A549 (cell line): ENCODE data around the gene EOMES. TPM values are rescaled to one million over a fixed set of nuclear protein-coding genes. Genes with fewer than 3 reads are reported as not detected.
A peak's percentile ranks its signal among the peaks of the same experiment; 100 is the strongest.

Experiments used
- ATAC-seq, 2 experiments: fragments of 200-7000 bp in 1 of 2; fragments of >200 bp in 1 of 2; cut with Nextera tagmentation in 1 of 2; cut with Tn5 transposase in 1 of 2; 3 replicates each; pipeline versions ENCODE4 v1.8.0 to v1.9.1; 2018 to 2020; ENCODE audit warnings: mild to moderate bottlenecking in 1 of 2, moderate library complexity in 1 of 2
- CTCF ChIA-PET: fragments of 300-600 bp; sonication (Branson Sonifier 250); formaldehyde crosslinking; extraction: SDS; loops from one replicate; lab custom pipeline; 2021; ENCODE audit warnings: antibody characterized with exemption, inconsistent platforms; lab: Yijun Ruan, JAX
- POLR2A ChIA-PET: fragments of 350-600 bp; formaldehyde crosslinking; extraction: SDS; loops from one replicate; lab custom pipeline; 2021; ENCODE audit warnings: antibody characterized with exemption, inconsistent platforms; lab: Yijun Ruan, JAX
- DNase-seq, 2 experiments: peaks; one replicate each; pipeline versions ENCODE4 v3.0.0 to v3.0.0-alpha.2; 2011 to 2016; ENCODE audit warnings: low read depth in 1 of 2, low spot score in 1 of 2
- FAIRE-seq: peaks from 2 replicates; lab custom pipeline; 2011; peaks lifted over from hg19 to GRCh38; lab: Jason Lieb, UNC
- H3K27ac ChIP-seq, 2 experiments: fragments of >200 bp; sonication (Bioruptor Twin); formaldehyde crosslinking; 3 replicates each; pipeline ENCODE4 v1.5.1; 2016 to 2017
- H3K4me1 ChIP-seq: fragments of >200 bp; sonication (Bioruptor Twin); formaldehyde crosslinking; 3 replicates; pipeline ENCODE4 v1.6.1; 2016
- H3K4me2 ChIP-seq: fragments of >200 bp; sonication (Bioruptor Twin); formaldehyde crosslinking; 3 replicates; pipeline ENCODE4 v1.6.1; 2016
- H3K4me3 ChIP-seq: fragments of >200 bp; sonication (Bioruptor Twin); formaldehyde crosslinking; 3 replicates; pipeline ENCODE4 v1.5.1; 2016
- H3K9me3 ChIP-seq: fragments of >200 bp; sonication (Bioruptor Twin); formaldehyde crosslinking; 3 replicates; pipeline ENCODE4 v1.6.1; 2016
- BHLHE40 ChIP-seq: IDR thresholded peaks from 2 replicates; pipeline ENCODE4 v1.6.1; 2012; ENCODE audit warnings: low read depth, low read length, inconsistent platforms
- CBX2 ChIP-seq: fragments of 200-600 bp; sonication (generic); IDR thresholded peaks from 2 replicates; pipeline ENCODE4 v1.6.1; 2016; ENCODE audit warnings: low read depth, mild to moderate bottlenecking, borderline replicate concordance
- CEBPB ChIP-seq, 2 experiments: fragments of >200 bp in 1 of 2; sonication (Bioruptor Twin) in 1 of 2; formaldehyde crosslinking in 1 of 2; IDR thresholded peaks; 2 replicates each; pipeline ENCODE4 v1.6.1; 2012 to 2016
- CHD2 ChIP-seq: fragments of 150-350 bp; IDR thresholded peaks from 2 replicates; pipeline ENCODE4 v1.6.1; 2014; ENCODE audit warnings: low read length; ENCODE audit not compliant: partially characterized antibody
- EHF ChIP-seq: fragments of 250-450 bp; sonication (Bioruptor Pico); IDR thresholded peaks from 2 replicates; pipeline ENCODE4 v1.5.0; 2020; ENCODE audit warnings: mild to moderate bottlenecking
- EHMT2 ChIP-seq: fragments of 200-600 bp; sonication (generic); IDR thresholded peaks from 2 replicates; pipeline ENCODE4 v1.6.1; 2016; ENCODE audit warnings: antibody characterized with exemption, low read depth, mild to moderate bottlenecking, moderate library complexity
- FOXS1 ChIP-seq: fragments of 250-450 bp; sonication (Bioruptor Pico); IDR thresholded peaks from 2 replicates; pipeline ENCODE4 v1.5.0; 2020; ENCODE audit warnings: mild to moderate bottlenecking, moderate library complexity
- HDAC2 ChIP-seq: fragments of 200-600 bp; sonication (generic); IDR thresholded peaks from 2 replicates; pipeline ENCODE4 v1.6.1; 2016
- HOXB13 ChIP-seq: fragments of 250-450 bp; sonication (Bioruptor Pico); IDR thresholded peaks from 2 replicates; pipeline ENCODE4 v1.5.0; 2020; ENCODE audit warnings: low read depth, mild to moderate bottlenecking, moderate library complexity
- HOXB5 ChIP-seq: fragments of 250-450 bp; sonication (Bioruptor Pico); IDR thresholded peaks from 2 replicates; pipeline ENCODE4 v1.5.0; 2020; ENCODE audit warnings: mild to moderate bottlenecking, moderate library complexity
- JUNB ChIP-seq: fragments of >200 bp; sonication (Bioruptor Twin); formaldehyde crosslinking; IDR thresholded peaks from 2 replicates; pipeline ENCODE4 v1.6.1; 2016
- KDM5A ChIP-seq: fragments of 200-600 bp; sonication (generic); IDR thresholded peaks from 2 replicates; pipeline ENCODE4 v1.6.1; 2016; ENCODE audit warnings: antibody characterized with exemption, mild to moderate bottlenecking
- MAFK ChIP-seq: fragments of 450-650 bp; IDR thresholded peaks from 2 replicates; pipeline ENCODE4 v1.6.1; 2014; ENCODE audit not compliant: partially characterized antibody
- NPAS2 ChIP-seq: fragments of 250-450 bp; sonication (Bioruptor Pico); IDR thresholded peaks from 2 replicates; pipeline ENCODE4 v1.8.0; 2022; ENCODE audit warnings: mild to moderate bottlenecking, moderate library complexity, borderline replicate concordance
- NR3C1 ChIP-seq: fragments of >200 bp; sonication (Bioruptor Twin); formaldehyde crosslinking; IDR thresholded peaks from 3 replicates; pipeline ENCODE4 v1.6.1; 2017
- POLR2AphosphoS2 ChIP-seq: conservative IDR thresholded peaks from 2 replicates; pipeline ENCODE4 v1.6.1; 2012; ENCODE audit warnings: low read length, improper control_type of control experiment, inconsistent platforms
- RAD21 ChIP-seq, 2 experiments: fragments of >200 bp in 1 of 2; sonication (Bioruptor Twin) in 1 of 2; formaldehyde crosslinking in 1 of 2; IDR thresholded peaks in 1 of 2; conservative IDR thresholded peaks in 1 of 2; 2 replicates in 1 of 2; 3 replicates in 1 of 2; pipeline ENCODE4 v1.6.1; 2012 to 2018; ENCODE audit warnings: inconsistent platforms in 1 of 2
- RARB ChIP-seq: fragments of 250-450 bp; sonication (Bioruptor Pico); IDR thresholded peaks from 2 replicates; pipeline ENCODE4 v1.8.0; 2021; ENCODE audit warnings: mild to moderate bottlenecking, moderate library complexity
- RCOR1 ChIP-seq: fragments of 150-350 bp; IDR thresholded peaks from 2 replicates; pipeline ENCODE4 v1.6.1; 2014; ENCODE audit warnings: antibody characterized with exemption, low read length, low read depth
- RNF2 ChIP-seq: fragments of 200-600 bp; sonication (generic); IDR thresholded peaks from 2 replicates; pipeline ENCODE4 v1.6.1; 2016; ENCODE audit warnings: low read depth, mild to moderate bottlenecking, antibody characterized with exemption, moderate library complexity, borderline replicate concordance
- SMC3 ChIP-seq: fragments of >200 bp; sonication (Bioruptor Twin); formaldehyde crosslinking; IDR thresholded peaks from 3 replicates; pipeline ENCODE4 v1.6.1; 2018; ENCODE audit warnings: inconsistent platforms
- SREBF2 ChIP-seq: fragments of 450-650 bp; IDR thresholded peaks from 2 replicates; pipeline ENCODE4 v1.6.1; 2014; ENCODE audit warnings: mild to moderate bottlenecking, moderate library complexity
- TFCP2L1 ChIP-seq: fragments of 250-450 bp; sonication (Bioruptor Pico); IDR thresholded peaks from 2 replicates; pipeline ENCODE4 v1.5.0; 2021; ENCODE audit warnings: mild to moderate bottlenecking
- TP53 ChIP-seq: fragments of 250-450 bp; sonication (Bioruptor Pico); IDR thresholded peaks from 2 replicates; pipeline ENCODE4 v1.5.0; 2021; ENCODE audit warnings: mild to moderate bottlenecking, moderate library complexity
- ZFP36 ChIP-seq: fragments of 450-650 bp; IDR thresholded peaks from 2 replicates; pipeline ENCODE4 v1.6.1; 2014; ENCODE audit warnings: borderline replicate concordance; ENCODE audit not compliant: partially characterized antibody
- ZNF302 ChIP-seq: fragments of 250-450 bp; sonication (Bioruptor Pico); IDR thresholded peaks from 2 replicates; pipeline ENCODE4 v1.9.0; 2021; ENCODE audit warnings: inconsistent platforms, mild to moderate bottlenecking, moderate library complexity
- WGBS: methylation state at CpG from one replicate; pipeline ENCODE4 v1.1.6; 2017; ENCODE audit errors: missing lambda C conversion rate; 5-methylcytosine and 5-hydroxymethylcytosine counted together
- polyA minus RNA-seq: library from RNA; depleted of rRNA, polyadenylated mRNA; stranded (reverse); fragments of >200 nt; gene quantifications from 2 replicates; pipeline ENCODE4 v1.2.3, GENCODE V29; 2011; rRNA and poly(A)+ RNA removed
- polyA plus RNA-seq, 4 experiments: library from polyadenylated mRNA; depleted of rRNA in 3 of 4; stranded (reverse); fragments of >200 nt; fragmentation: RNase III in 1 of 4; extraction: RNeasy Plus Mini Kit Qiagen cat#74134 plus additional on column Dnase treatment in 1 of 4; gene quantifications; 2 replicates in 3 of 4; 3 replicates in 1 of 4; pipeline ENCODE4 v1.2.3, GENCODE V29; 2011 to 2017
- TF ChIP-seq, protein P1 (sequence below): fragments of 250-450 bp; sonication (Bioruptor Pico); IDR thresholded peaks from 2 replicates; pipeline ENCODE4 v1.5.0; 2021; ENCODE audit warnings: mild to moderate bottlenecking, moderate library complexity, borderline replicate concordance
- TF ChIP-seq, protein P2 (sequence below): fragments of 200-600 bp; sonication (generic); IDR thresholded peaks from 2 replicates; pipeline ENCODE4 v1.6.1; 2016; ENCODE audit warnings: antibody characterized with exemption, mild to moderate bottlenecking, moderate library complexity
- TF ChIP-seq, protein P3 (sequence below): fragments of >200 bp; sonication (Bioruptor Twin); formaldehyde crosslinking; IDR thresholded peaks from 3 replicates; pipeline ENCODE4 v1.5.1; 2016
- TF ChIP-seq, protein P4 (sequence below): IDR thresholded peaks from 2 replicates; pipeline ENCODE4 v1.6.1; 2012; ENCODE audit warnings: low read depth, borderline replicate concordance
- TF ChIP-seq, protein P5 (sequence below): IDR thresholded peaks from 2 replicates; pipeline ENCODE4 v1.6.1; 2012

Gene EOMES
- polyA plus RNA-seq (2011; rRNA removed) = 1.2 and 1.6 TPM in 2 replicates
- polyA plus RNA-seq (2012; cell fraction: cytosol; rRNA removed) = 0.57 and 0.74 TPM in 2 replicates
- polyA plus RNA-seq (2012; cell fraction: nucleus; rRNA removed) = 0.72 and 0.87 TPM in 2 replicates
- 0.74 to 1.0 TPM (median 0.84 TPM) in 3 replicates for polyA plus RNA-seq (2017; fragmentation: RNase III; extraction: RNeasy Plus Mini Kit Qiagen cat#74134 plus additional on column Dnase treatment)
- polyA minus RNA-seq = 0.83 and 1.7 TPM in 2 replicates

DNA sequence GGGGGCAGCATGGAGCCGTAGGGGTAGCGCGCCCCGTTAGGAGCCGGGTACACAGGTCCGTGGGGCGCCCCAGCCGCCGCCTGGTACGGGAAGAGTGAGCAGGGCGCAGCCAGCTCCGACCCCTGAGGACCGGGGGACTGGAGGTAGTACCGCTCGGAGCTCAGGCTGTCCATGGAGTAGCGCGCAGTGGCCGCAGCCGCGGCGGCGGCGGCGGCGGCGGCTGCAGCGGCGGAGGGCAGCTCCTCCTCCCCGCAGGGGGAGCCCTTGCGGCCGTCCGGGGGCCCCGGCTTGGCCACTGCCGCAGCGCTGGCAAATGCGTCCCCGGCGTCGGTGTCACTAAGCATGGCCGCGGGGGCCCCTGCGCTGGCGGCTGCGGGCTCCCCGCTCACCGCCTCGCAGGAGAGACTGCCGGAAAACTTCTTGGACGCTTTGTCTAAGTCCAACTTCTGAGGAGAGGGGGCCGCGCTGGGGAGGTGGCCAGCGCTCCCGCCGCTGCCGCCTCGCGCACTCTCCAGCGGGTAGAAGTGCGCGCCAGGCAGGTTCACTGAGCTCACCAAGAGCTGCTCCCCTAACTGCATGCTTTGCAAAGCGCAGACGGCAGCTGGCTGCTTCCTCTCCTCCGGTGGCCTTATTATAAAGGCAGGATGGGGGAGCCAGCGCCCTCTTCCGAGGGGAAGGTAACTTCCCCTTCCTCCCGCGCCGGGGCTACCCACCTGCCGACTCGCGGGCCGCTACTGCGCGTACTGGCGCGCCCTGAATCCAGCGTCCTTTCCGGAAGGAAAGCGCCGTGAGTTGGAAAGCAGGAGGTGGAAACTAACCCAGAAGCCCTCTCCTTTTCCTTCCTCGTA lies at the start of gene EOMES:
TSS of gene EOMES (minus strand) at position 607 of the 848 bp plus-strand sequence. CDS start at position 578, 29 bp downstream.
- CTCF ChIA-PET = interaction anchor here (0.6 to 6.1 kb wide), 73 partner anchors 10 to 963 kb away, joined by 3 to 74 read pairs (median 4); partner anchors contain the start of genes AZI2 and ZCWPW2
- ATAC-seq = peak; percentile 88 to 92
- Histone ChIP-seq H3K4me2 (peak within 1 kb of the TSS; percentile 95), H3K4me3 (peak within 1 kb of the TSS; percentile 58), H3K9me3 (no peaks in the 10 kb centered on the region), H3K27ac (peak within 1 kb of the TSS; percentile 77 to 94), H3K4me1 (peaks cover 4% of the 10 kb centered on the region; the same call in 2 of the 3 replicates)
- DNase-seq = peak; percentile 86 to 89
- no peak for FAIRE-seq
- POLR2A ChIA-PET = interaction anchor here (0.6 to 2.3 kb wide), 7 partner anchors 9 to 627 kb away, joined by 3 to 15 read pairs (median 5); partner anchors contain the start of genes AZI2, CMC1 and ZCWPW2
- WGBS = 0% methylated on average over 22 of the region's 81 CpGs
- TF ChIP-seq POLR2AphosphoS2 (no peak), FOXS1 (CRISPR knock-in tag) (no peak), EHMT2 (no peak), SMC3 (peak; percentile 84), CEBPB (IDR thresholded peaks at IDR 0.05) (no peak), CHD2 (no peak), CBX2 (no peak), NPAS2 (CRISPR knock-in tag) (no peak), MAFK (no peak), ZNF302 (CRISPR knock-in tag) (no peak), HOXB5 (no peak), RCOR1 (no peak), SREBF2 (no peak), NR3C1 (no peak), HDAC2 (peak; percentile 100), RARB (CRISPR knock-in tag) (no peak), BHLHE40 (no peak), KDM5A (peak; percentile 3; the same call in 1 of the 2 replicates), RNF2 (no peak), HOXB13 (CRISPR knock-in tag) (no peak), EHF (no peak), TFCP2L1 (CRISPR knock-in tag) (no peak), RAD21 (conservative IDR thresholded peaks at IDR 0.05 in 1 of 2, IDR thresholded peaks at IDR 0.05 in 1 of 2) (peak; percentile 48 to 85; a peak in 4 of 5 replicates), ZFP36 (no peak), JUNB (no peak), TP53 (CRISPR knock-in tag) (no peak)
- TF ChIP-seq, protein P1, sequence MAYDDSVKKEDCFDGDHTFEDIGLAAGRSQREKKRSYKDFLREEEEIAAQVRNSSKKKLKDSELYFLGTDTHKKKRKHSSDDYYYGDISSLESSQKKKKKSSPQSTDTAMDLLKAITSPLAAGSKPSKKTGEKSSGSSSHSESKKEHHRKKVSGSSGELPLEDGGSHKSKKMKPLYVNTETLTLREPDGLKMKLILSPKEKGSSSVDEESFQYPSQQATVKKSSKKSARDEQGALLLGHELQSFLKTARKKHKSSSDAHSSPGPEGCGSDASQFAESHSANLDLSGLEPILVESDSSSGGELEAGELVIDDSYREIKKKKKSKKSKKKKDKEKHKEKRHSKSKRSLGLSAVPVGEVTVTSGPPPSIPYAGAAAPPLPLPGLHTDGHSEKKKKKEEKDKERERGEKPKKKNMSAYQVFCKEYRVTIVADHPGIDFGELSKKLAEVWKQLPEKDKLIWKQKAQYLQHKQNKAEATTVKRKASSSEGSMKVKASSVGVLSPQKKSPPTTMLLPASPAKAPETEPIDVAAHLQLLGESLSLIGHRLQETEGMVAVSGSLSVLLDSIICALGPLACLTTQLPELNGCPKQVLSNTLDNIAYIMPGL (CRISPR knock-in tag) = no peak; the same call in 1 of the 2 replicates
- TF ChIP-seq, protein P2, sequence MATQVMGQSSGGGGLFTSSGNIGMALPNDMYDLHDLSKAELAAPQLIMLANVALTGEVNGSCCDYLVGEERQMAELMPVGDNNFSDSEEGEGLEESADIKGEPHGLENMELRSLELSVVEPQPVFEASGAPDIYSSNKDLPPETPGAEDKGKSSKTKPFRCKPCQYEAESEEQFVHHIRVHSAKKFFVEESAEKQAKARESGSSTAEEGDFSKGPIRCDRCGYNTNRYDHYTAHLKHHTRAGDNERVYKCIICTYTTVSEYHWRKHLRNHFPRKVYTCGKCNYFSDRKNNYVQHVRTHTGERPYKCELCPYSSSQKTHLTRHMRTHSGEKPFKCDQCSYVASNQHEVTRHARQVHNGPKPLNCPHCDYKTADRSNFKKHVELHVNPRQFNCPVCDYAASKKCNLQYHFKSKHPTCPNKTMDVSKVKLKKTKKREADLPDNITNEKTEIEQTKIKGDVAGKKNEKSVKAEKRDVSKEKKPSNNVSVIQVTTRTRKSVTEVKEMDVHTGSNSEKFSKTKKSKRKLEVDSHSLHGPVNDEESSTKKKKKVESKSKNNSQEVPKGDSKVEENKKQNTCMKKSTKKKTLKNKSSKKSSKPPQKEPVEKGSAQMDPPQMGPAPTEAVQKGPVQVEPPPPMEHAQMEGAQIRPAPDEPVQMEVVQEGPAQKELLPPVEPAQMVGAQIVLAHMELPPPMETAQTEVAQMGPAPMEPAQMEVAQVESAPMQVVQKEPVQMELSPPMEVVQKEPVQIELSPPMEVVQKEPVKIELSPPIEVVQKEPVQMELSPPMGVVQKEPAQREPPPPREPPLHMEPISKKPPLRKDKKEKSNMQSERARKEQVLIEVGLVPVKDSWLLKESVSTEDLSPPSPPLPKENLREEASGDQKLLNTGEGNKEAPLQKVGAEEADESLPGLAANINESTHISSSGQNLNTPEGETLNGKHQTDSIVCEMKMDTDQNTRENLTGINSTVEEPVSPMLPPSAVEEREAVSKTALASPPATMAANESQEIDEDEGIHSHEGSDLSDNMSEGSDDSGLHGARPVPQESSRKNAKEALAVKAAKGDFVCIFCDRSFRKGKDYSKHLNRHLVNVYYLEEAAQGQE = no peak
- TF ChIP-seq, protein P3, sequence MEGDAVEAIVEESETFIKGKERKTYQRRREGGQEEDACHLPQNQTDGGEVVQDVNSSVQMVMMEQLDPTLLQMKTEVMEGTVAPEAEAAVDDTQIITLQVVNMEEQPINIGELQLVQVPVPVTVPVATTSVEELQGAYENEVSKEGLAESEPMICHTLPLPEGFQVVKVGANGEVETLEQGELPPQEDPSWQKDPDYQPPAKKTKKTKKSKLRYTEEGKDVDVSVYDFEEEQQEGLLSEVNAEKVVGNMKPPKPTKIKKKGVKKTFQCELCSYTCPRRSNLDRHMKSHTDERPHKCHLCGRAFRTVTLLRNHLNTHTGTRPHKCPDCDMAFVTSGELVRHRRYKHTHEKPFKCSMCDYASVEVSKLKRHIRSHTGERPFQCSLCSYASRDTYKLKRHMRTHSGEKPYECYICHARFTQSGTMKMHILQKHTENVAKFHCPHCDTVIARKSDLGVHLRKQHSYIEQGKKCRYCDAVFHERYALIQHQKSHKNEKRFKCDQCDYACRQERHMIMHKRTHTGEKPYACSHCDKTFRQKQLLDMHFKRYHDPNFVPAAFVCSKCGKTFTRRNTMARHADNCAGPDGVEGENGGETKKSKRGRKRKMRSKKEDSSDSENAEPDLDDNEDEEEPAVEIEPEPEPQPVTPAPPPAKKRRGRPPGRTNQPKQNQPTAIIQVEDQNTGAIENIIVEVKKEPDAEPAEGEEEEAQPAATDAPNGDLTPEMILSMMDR = peak; percentile 86
- TF ChIP-seq, protein P4, sequence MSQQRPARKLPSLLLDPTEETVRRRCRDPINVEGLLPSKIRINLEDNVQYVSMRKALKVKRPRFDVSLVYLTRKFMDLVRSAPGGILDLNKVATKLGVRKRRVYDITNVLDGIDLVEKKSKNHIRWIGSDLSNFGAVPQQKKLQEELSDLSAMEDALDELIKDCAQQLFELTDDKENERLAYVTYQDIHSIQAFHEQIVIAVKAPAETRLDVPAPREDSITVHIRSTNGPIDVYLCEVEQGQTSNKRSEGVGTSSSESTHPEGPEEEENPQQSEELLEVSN = peak; percentile 35
- TF ChIP-seq, protein P5, sequence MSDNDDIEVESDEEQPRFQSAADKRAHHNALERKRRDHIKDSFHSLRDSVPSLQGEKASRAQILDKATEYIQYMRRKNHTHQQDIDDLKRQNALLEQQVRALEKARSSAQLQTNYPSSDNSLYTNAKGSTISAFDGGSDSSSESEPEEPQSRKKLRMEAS = peak; percentile 50; the same call in 1 of the 2 replicates
